H9 (cell line): ENCODE data around the gene GRIP1. TPM values are rescaled to one million over a fixed set of nuclear protein-coding genes. Genes with fewer than 3 reads are reported as not detected.

Experiments used
- DNase-seq: peaks from one replicate; pipeline ENCODE4 v3.0.0-alpha.2; 2017
- H2AFZ ChIP-seq: one replicate; pipeline ENCODE4 v1.6.1; 2013; ENCODE audit warnings: mild to moderate bottlenecking, low read length, control low read depth, moderate library complexity
- H2AK5ac ChIP-seq: 2 replicates; pipeline ENCODE4 v1.6.1; 2013; ENCODE audit warnings: low read length, control low read depth, mixed read lengths; ENCODE audit not compliant: insufficient read length
- H2BK120ac ChIP-seq: one replicate; pipeline ENCODE4 v1.6.1; 2013; ENCODE audit warnings: low read depth, mild to moderate bottlenecking, low read length, control low read depth, inconsistent platforms; ENCODE audit not compliant: poor library complexity, severe bottlenecking
- H2BK12ac ChIP-seq: 2 replicates; pipeline ENCODE4 v1.6.1; 2013; ENCODE audit warnings: low read length, control low read depth, mixed read lengths, low read depth; ENCODE audit not compliant: insufficient read length
- H2BK15ac ChIP-seq: 2 replicates; pipeline ENCODE4 v1.6.1; 2013; ENCODE audit warnings: low read depth, low read length, control low read depth
- H2BK20ac ChIP-seq: one replicate; pipeline ENCODE4 v1.6.1; 2013; ENCODE audit warnings: low read depth, mild to moderate bottlenecking, low read length, control low read depth, inconsistent platforms; ENCODE audit not compliant: poor library complexity, severe bottlenecking
- H2BK5ac ChIP-seq: 2 replicates; pipeline ENCODE4 v1.6.1; 2013; ENCODE audit warnings: low read length, control low read depth, mixed read lengths; ENCODE audit not compliant: insufficient read length
- H3K14ac ChIP-seq: 2 replicates; pipeline ENCODE4 v1.6.1; 2013; ENCODE audit warnings: low read length, control low read depth; ENCODE audit not compliant: insufficient read depth
- H3K18ac ChIP-seq: 2 replicates; pipeline ENCODE4 v1.6.1; 2013; ENCODE audit warnings: low read depth, mild to moderate bottlenecking, mixed read lengths, low read length, control low read depth; ENCODE audit not compliant: insufficient read length
- H3K23ac ChIP-seq: 2 replicates; pipeline ENCODE4 v1.6.1; 2013; ENCODE audit warnings: low read length, control low read depth, mixed read lengths, low read depth; ENCODE audit not compliant: insufficient read length
- H3K23me2 ChIP-seq: 2 replicates; pipeline ENCODE4 v1.6.1; 2013; ENCODE audit warnings: low read depth, mild to moderate bottlenecking, mixed read lengths, low read length, control low read depth; ENCODE audit not compliant: insufficient read length, poor library complexity, severe bottlenecking
- H3K27ac ChIP-seq: 2 replicates; pipeline ENCODE4 v1.5.1; 2013; ENCODE audit warnings: low read length, control low read depth, mixed read lengths, low read depth; ENCODE audit not compliant: insufficient read length
- H3K27me3 ChIP-seq: 2 replicates; pipeline ENCODE4 v1.6.1; 2013; ENCODE audit warnings: low read length, control low read depth, inconsistent platforms; ENCODE audit not compliant: insufficient read depth
- H3K4ac ChIP-seq: 2 replicates; pipeline ENCODE4 v1.6.1; 2013; ENCODE audit warnings: low read depth, mild to moderate bottlenecking, control low read depth, inconsistent platforms, low read length, moderate library complexity
- H3K4me1 ChIP-seq: 2 replicates; pipeline ENCODE4 v1.6.1; 2013; ENCODE audit warnings: low read length, control low read depth, inconsistent platforms; ENCODE audit not compliant: insufficient read depth
- H3K4me2 ChIP-seq: 2 replicates; pipeline ENCODE4 v1.6.1; 2013; ENCODE audit warnings: low read length, control low read depth, mixed read lengths; ENCODE audit not compliant: insufficient read length, insufficient read depth
- H3K56ac ChIP-seq: 2 replicates; pipeline ENCODE4 v1.6.1; 2013; ENCODE audit warnings: low read depth, mild to moderate bottlenecking, mixed read lengths, low read length, control low read depth; ENCODE audit not compliant: insufficient read length
- H3K79me1 ChIP-seq: 2 replicates; pipeline ENCODE4 v1.6.1; 2013; ENCODE audit warnings: low read depth, mild to moderate bottlenecking, moderate library complexity, low read length, control low read depth, inconsistent platforms; ENCODE audit not compliant: insufficient read depth, poor library complexity, severe bottlenecking
- H3K79me2 ChIP-seq: 2 replicates; pipeline ENCODE4 v1.6.1; 2013; ENCODE audit warnings: low read length, control low read depth, inconsistent platforms; ENCODE audit not compliant: insufficient read depth
- H3K9ac ChIP-seq: 2 replicates; pipeline ENCODE4 v1.6.1; 2013; ENCODE audit warnings: low read length, control low read depth, mixed read lengths; ENCODE audit not compliant: insufficient read length; ENCODE audit errors: extremely low read depth
- H3K9me3 ChIP-seq: one replicate; pipeline ENCODE4 v1.6.1; 2013; ENCODE audit warnings: low read depth, low read length, inconsistent platforms; ENCODE audit not compliant: control insufficient read depth
- H3T11ph ChIP-seq: one replicate; pipeline ENCODE4 v1.6.1; 2013; ENCODE audit warnings: mild to moderate bottlenecking, low read length, control low read depth, inconsistent platforms
- H4K20me1 ChIP-seq: one replicate; pipeline ENCODE4 v1.6.1; 2013; ENCODE audit not compliant: control insufficient read depth, insufficient read length, insufficient read depth
- H4K5ac ChIP-seq: 2 replicates; pipeline ENCODE4 v1.6.1; 2013; ENCODE audit warnings: low read depth, mild to moderate bottlenecking, mixed read lengths, low read length, control low read depth; ENCODE audit not compliant: insufficient read length
- H4K8ac ChIP-seq: replicated peaks from 2 replicates; pipeline ENCODE4 v1.6.1; 2013; ENCODE audit warnings: low read length, control low read depth, mixed read lengths, low read depth; ENCODE audit not compliant: insufficient read length
- H4K91ac ChIP-seq: 2 replicates; pipeline ENCODE4 v1.6.1; 2013; ENCODE audit warnings: low read depth, mild to moderate bottlenecking, moderate library complexity, mixed read lengths, low read length, control low read depth; ENCODE audit not compliant: insufficient read length
- H3K27ac Mint-ChIP-seq, 3 experiments: 2 replicates in 2 of 3; 3 replicates in 1 of 3; pipeline ENCODE4 v1.8.0; 2020 to 2021; ENCODE audit warnings: mixed read lengths in 3 of 3, mild to moderate bottlenecking in 1 of 3, moderate library complexity in 1 of 3
- H3K27me3 Mint-ChIP-seq: 2 replicates; pipeline ENCODE4 v1.8.0; 2021; ENCODE audit warnings: low read depth, mild to moderate bottlenecking, moderate library complexity, mixed read lengths
- H3K36me3 Mint-ChIP-seq, 3 experiments: 2 replicates in 2 of 3; 3 replicates in 1 of 3; pipeline ENCODE4 v1.8.0; 2020 to 2021; ENCODE audit warnings: low read depth in 3 of 3, mixed read lengths in 3 of 3; ENCODE audit not compliant: insufficient read depth in 1 of 3
- H3K4me1 Mint-ChIP-seq, 2 experiments: 2 replicates each; pipeline ENCODE4 v1.8.0; 2020; ENCODE audit warnings: mixed read lengths in 2 of 2
- H3K4me3 Mint-ChIP-seq, 2 experiments: 2 replicates in 1 of 2; 3 replicates in 1 of 2; pipeline ENCODE4 v1.8.0; 2020 to 2021; ENCODE audit warnings: mild to moderate bottlenecking in 2 of 2, mixed read lengths in 2 of 2, moderate library complexity in 1 of 2
- H3K9me3 Mint-ChIP-seq, 2 experiments: 2 replicates in 1 of 2; 3 replicates in 1 of 2; pipeline ENCODE4 v1.8.0; 2020; ENCODE audit warnings: mild to moderate bottlenecking in 2 of 2, mixed read lengths in 2 of 2, moderate library complexity in 1 of 2
- WGBS: extraction: QIAGEN DNeasy Blood & Tissue Kit; methylation state at CpG from one replicate; pipeline ENCODE4 v1.1.7; 2013; ENCODE audit warnings: missing lambda C conversion rate, low lambda C conversion rate, mixed read lengths; ENCODE audit not compliant: insufficient read length; ENCODE audit errors: extremely low coverage; 5-methylcytosine and 5-hydroxymethylcytosine counted together
- total RNA-seq: library from RNA; stranded (reverse); gene quantifications from 2 replicates; pipeline ENCODE4 v1.2.1, GENCODE V29; 2021
- TF ChIP-seq, protein P1 (sequence below): fragments of 200-600 bp; sonication (generic); conservative IDR thresholded peaks from 3 replicates; pipeline ENCODE4 v1.8.0; 2021; ENCODE audit warnings: antibody characterized with exemption, mild to moderate bottlenecking

The GRIP1 gene
- total RNA-seq, 1 experiment from 2014 or later = 19.5 TPM

DNA sequence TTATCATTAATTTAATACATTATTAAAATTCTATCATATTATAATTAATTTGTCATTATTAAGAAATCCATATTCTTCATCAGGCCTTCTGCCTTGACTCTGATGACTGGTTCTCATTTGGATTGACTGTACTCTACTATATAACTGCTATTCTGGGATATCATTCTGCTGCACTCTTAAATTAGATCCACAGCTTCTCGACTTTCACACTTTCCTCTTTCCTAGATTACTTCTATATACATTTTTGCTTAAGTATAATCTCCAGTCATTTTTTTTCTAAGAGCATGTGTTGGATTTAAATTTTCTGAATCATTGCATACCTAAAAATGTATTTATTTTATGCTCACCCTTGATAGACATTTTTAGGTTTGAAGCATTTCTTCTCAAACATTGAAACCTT is 12.4 kb downstream of the GRIP1 start:
- Histone ChIP-seq H3K9ac (no peak overlapping the region), H3K18ac (no peak overlapping the region), H3K9me3 (no peaks in the 10 kb centered on the region), H2BK5ac (no peak overlapping the region), H4K5ac (no peak overlapping the region), H4K8ac (no peak overlapping the region), H3K4me2 (no peak overlapping the region), H3K4ac (no peak overlapping the region), H2AK5ac (no peak overlapping the region), H4K20me1 (no peaks in the 10 kb centered on the region), H2BK12ac (no peak overlapping the region), H3K4me1 (no peaks in the 10 kb centered on the region), H4K91ac (no peak overlapping the region), H3K27ac (no peak overlapping the region), H2BK120ac (no peak overlapping the region), H3K14ac (no peak overlapping the region), H3K27me3 (no peaks in the 10 kb centered on the region), H3K23ac (no peak overlapping the region), H2AFZ (no peak overlapping the region), H3K79me1 (no peaks in the 10 kb centered on the region), H3K79me2 (no peaks in the 10 kb centered on the region), H3K56ac (no peak overlapping the region), H2BK20ac (no peak overlapping the region), H3K23me2 (no peaks in the 10 kb centered on the region), H3T11ph (no peak overlapping the region), H2BK15ac (no peak overlapping the region)
- Mint-ChIP-seq H3K27ac (no peak overlapping the region), H3K4me1 (peaks cover 9 to 13% of the 10 kb centered on the region in 2 experiments), H3K27me3 (no peaks in the 10 kb centered on the region), H3K9me3 (no peaks in the 10 kb centered on the region), H3K36me3 (no peaks in the 10 kb centered on the region; a peak in 1 of 7 replicates), H3K4me3 (no peak overlapping the region)
- DNase-seq = no peak
- WGBS = no CpG with 5 or more reads among the region's 1 CpG
- TF ChIP-seq, protein P1, sequence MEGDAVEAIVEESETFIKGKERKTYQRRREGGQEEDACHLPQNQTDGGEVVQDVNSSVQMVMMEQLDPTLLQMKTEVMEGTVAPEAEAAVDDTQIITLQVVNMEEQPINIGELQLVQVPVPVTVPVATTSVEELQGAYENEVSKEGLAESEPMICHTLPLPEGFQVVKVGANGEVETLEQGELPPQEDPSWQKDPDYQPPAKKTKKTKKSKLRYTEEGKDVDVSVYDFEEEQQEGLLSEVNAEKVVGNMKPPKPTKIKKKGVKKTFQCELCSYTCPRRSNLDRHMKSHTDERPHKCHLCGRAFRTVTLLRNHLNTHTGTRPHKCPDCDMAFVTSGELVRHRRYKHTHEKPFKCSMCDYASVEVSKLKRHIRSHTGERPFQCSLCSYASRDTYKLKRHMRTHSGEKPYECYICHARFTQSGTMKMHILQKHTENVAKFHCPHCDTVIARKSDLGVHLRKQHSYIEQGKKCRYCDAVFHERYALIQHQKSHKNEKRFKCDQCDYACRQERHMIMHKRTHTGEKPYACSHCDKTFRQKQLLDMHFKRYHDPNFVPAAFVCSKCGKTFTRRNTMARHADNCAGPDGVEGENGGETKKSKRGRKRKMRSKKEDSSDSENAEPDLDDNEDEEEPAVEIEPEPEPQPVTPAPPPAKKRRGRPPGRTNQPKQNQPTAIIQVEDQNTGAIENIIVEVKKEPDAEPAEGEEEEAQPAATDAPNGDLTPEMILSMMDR = no peak
